Measurements from ENCODE around the gene GDF7. TPM values are rescaled to one million over a fixed set of nuclear protein-coding genes. Genes with fewer than 3 reads are reported as not detected.

Gene GDF7
- total and polyA plus RNA-seq, 2 of the 8 experiments (the other 6 are each of a cell fraction or from before 2014, with no cell fraction given), result 0.04 to 0.06 TPM

DNA sequence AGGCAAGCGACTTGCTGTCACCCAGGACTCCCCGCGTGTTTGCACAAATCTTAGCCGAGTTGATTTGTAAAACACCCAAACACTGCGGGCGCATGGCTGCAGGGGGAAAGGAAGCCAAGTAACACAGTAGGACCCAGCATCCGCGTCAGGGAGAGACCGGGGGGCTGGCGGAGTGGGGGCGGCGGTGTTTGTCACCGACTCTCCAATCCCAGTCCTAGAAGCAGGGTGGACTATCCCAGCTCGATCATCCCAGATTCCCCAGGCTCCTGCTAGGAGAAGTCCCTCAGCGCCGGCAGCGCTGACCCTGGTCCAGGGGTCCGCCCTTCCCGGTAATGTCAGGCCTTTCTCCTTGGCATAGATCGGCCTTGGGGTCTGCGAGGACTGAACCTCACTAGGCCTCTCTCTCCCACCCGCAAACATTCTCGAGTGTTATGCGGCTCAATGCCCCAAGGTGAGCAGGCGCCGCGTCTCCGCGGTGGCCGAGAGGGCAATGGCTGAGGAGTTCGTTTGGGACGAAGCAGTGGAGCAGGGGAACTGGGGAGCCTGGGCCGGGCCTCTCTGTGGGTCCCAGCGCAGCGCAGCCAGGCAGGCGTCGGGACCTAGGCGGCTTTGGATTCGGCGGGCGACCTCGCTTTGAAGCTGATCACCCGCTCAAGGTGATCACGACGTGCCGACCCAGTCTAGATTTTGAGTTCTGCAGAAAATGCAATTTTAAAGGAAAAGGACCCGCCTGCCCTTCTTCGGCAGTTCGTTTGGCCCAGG lies 1.5 kb upstream of the GDF7 start:
- ChIA-PET POLR2A (ENCODE audit: partially characterized antibody) (interaction anchor here (1.2 to 2.2 kb wide), 3 partner anchors 8 to 15 kb away, joined by 3 to 8 read pairs (median 8); partner anchors contain the start of gene HS1BP3), CTCF (ENCODE audit: partially characterized antibody) (interaction anchor here (1.0 to 8.9 kb wide), 12 partner anchors 9 to 361 kb away, joined by 3 to 266 read pairs (median 4); partner anchors contain the start of gene HS1BP3)
- Histone ChIP-seq H3K9me3 (ENCODE audit: insufficient read depth in 2 of 2, low read depth in 1 of 2, low read length in 1 of 2) (no peaks in the 10 kb centered on the region), H2BK120ac (replicated peaks; ENCODE audit: low read depth, low read length) (no peak overlapping the region), H3K23me2 (ENCODE audit: low read depth, low read length) (peaks cover 17% of the 10 kb centered on the region; the same call in 1 of the 2 replicates), H3K27ac (ENCODE audit: low read depth, low read length) (no peak overlapping the region), H3K4me1 (replicated peaks in 1 of 4; ENCODE audit: control insufficient read depth in 3 of 4, insufficient read depth in 4 of 4, low read length in 3 of 4) (peaks cover 0 to 25% (median 9%) of the 10 kb centered on the region in 4 experiments; a peak in 6 of 7 replicates), H3K18ac (ENCODE audit: extremely low read depth, low read length) (no peak overlapping the region), H3K56ac (replicated peaks; ENCODE audit: insufficient read length, low read depth, low read length) (no peak overlapping the region), H3K79me2 (ENCODE audit: control insufficient read depth in 1 of 2, insufficient read depth in 2 of 2, low read length in 2 of 2) (no peaks in the 10 kb centered on the region), H3K9ac (replicated peaks in 1 of 4; ENCODE audit: extremely low read depth in 1 of 4, low read depth in 3 of 4, low read length in 3 of 4) (no peak overlapping the region), H3K4me2 (ENCODE audit: insufficient read depth in 1 of 2, low read depth in 2 of 2, low read length in 2 of 2) (peak overlapping the region; percentile 88 to 92), H4K20me1 (replicated peaks in 1 of 2; ENCODE audit: control insufficient read depth in 1 of 2, insufficient read depth in 2 of 2, low read length in 2 of 2) (peaks cover 2 to 16% of the 10 kb centered on the region in 2 experiments), H2AK5ac (ENCODE audit: low read depth, low read length) (no peak overlapping the region), H2BK15ac (ENCODE audit: low read length) (no peak overlapping the region), H2BK12ac (ENCODE audit: low read depth, low read length) (peak overlapping the region; percentile 68; the same call in 1 of the 2 replicates), H3K4me3 (ENCODE audit: extremely low read depth in 1 of 4, insufficient read depth in 2 of 4, low read depth in 3 of 4, low read length in 4 of 4) (peak overlapping the region; percentile 40 to 76 (median 58)), H3K23ac (ENCODE audit: insufficient read length) (no peak overlapping the region), H2BK5ac (ENCODE audit: low read depth, low read length) (no peak overlapping the region), H4K8ac (ENCODE audit: extremely low read depth, insufficient read depth, low read length) (no peak overlapping the region), H2BK20ac (ENCODE audit: low read length) (no peak overlapping the region), H4K91ac (replicated peaks; ENCODE audit: insufficient read length, low read length) (no peak overlapping the region), H3K27me3 (replicated peaks in 1 of 4; ENCODE audit: control insufficient read depth in 3 of 4, extremely low read depth in 1 of 4, insufficient read depth in 3 of 4, low read length in 3 of 4) (peaks cover 74 to 87% (median 85%) of the 10 kb centered on the region in 4 experiments), H3K14ac (ENCODE audit: insufficient read length) (no peak overlapping the region), H4K5ac (ENCODE audit: insufficient read length, low read depth, low read length) (no peak overlapping the region), H2AFZ (ENCODE audit: low read length) (0 out of 2 replicates have a peak overlapping the region, but pooled peaks have one; percentile 2), H3K4ac (replicated peaks; ENCODE audit: insufficient read length, low read depth, low read length) (no peak overlapping the region), H3K79me1 (ENCODE audit: low read depth, low read length) (no peaks in the 10 kb centered on the region), H3K36me3 (ENCODE audit: control insufficient read depth in 2 of 4, insufficient read depth in 4 of 4, low read length in 3 of 4) (peaks cover 0 to under 1% (median 0%) of the 10 kb centered on the region in 4 experiments; a peak in 1 of 8 replicates)
- FAIRE-seq (no peak), DNase-seq (ENCODE audit: low read depth in 1 of 2, low spot score in 2 of 2) (peak in 1 of 2 experiments; percentile 70)
- 5% methylated on average over 45 of the region's 49 CpGs; no CpG with 5 or more reads in 1 of the 2 experiments for WGBS, 2 experiments (ENCODE audit: extremely low coverage in 1 of 2, insufficient coverage in 1 of 2, insufficient read length in 1 of 2, insufficient replicate concordance in 2 of 2, low coverage in 1 of 2, low lambda C conversion rate in 2 of 2, missing lambda C conversion rate in 1 of 2)
- TF ChIP-seq RXRA (IDR thresholded peaks at IDR 0.05; ENCODE audit: insufficient read depth, low read depth, low read length) (no peak), EZH2 (IDR thresholded peaks at IDR 0.05; ENCODE audit: low read depth, low read length, severe bottlenecking) (peak; percentile 95), CEBPB (IDR thresholded peaks at IDR 0.05; ENCODE audit: low read depth, low read length) (no peak), GABPA (IDR thresholded peaks at IDR 0.05; ENCODE audit: borderline replicate concordance, insufficient read depth, low read length) (no peak; the same call in 1 of the 2 replicates), KDM1A (IDR thresholded peaks at IDR 0.05; ENCODE audit: borderline replicate concordance, low read length) (no peak), RBBP5 (IDR thresholded peaks at IDR 0.05; ENCODE audit: borderline replicate concordance, low read depth, low read length) (no peak), SUZ12 (IDR thresholded peaks at IDR 0.05; ENCODE audit: low read length) (peak; percentile 91), SP2 (IDR thresholded peaks at IDR 0.05; ENCODE audit: low read length) (no peak), GTF2F1 (IDR thresholded peaks at IDR 0.05; ENCODE audit: borderline replicate concordance, low read depth, low read length) (no peak)
- TF ChIP-seq, protein P1, sequence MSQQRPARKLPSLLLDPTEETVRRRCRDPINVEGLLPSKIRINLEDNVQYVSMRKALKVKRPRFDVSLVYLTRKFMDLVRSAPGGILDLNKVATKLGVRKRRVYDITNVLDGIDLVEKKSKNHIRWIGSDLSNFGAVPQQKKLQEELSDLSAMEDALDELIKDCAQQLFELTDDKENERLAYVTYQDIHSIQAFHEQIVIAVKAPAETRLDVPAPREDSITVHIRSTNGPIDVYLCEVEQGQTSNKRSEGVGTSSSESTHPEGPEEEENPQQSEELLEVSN (IDR thresholded peaks at IDR 0.05), result peak; percentile 50

Measured in H1 (cell line).